ENCODE results near the gene FBXO21. TPM values are rescaled to one million over a fixed set of nuclear protein-coding genes. Genes with fewer than 3 reads are reported as not detected.
A peak's percentile ranks its signal among the peaks of the same experiment; 100 is the strongest.

Gene FBXO21
- total RNA-seq, 1 experiment from 2014 or later, result 37.8 TPM

- TF ChIP-seq REST (IDR thresholded peaks at IDR 0.05; ENCODE audit: insufficient read depth in 1 of 2, low read depth in 2 of 2, low read length in 1 of 2) (no peak), SIN3A (IDR thresholded peaks at IDR 0.05; ENCODE audit: borderline replicate concordance, insufficient read depth, low read depth, low read length) (no peak), CTCF (IDR thresholded peaks at IDR 0.05) (no peak), TCF7L2 (IDR thresholded peaks at IDR 0.05; ENCODE audit: low read depth, low read length) (no peak), POLR2AphosphoS5 (IDR thresholded peaks at IDR 0.05; ENCODE audit: low read depth, low read length) (no peak)
- intact Hi-C loops (cut with micrococcal nuclease; ENCODE audit: unreplicated experiment) (loop anchor here (5.0 kb wide), 2 partner anchors 374 to 644 kb away; no protein-coding TSS in a partner anchor), in situ Hi-C loops (cut with HindIII; ENCODE audit: low pct_unique_long_range_greater_than_20kb, low sequenced_read_pairs) (no loop called here)
- H3K27me3 ChIP-seq (ENCODE audit: control insufficient read depth, insufficient read depth, low read length), result peaks cover 7% of the 10 kb centered on the region; the same call in 1 of the 2 replicates
- DNase-seq (ENCODE audit: low read depth, low spot score) (no peak), ATAC-seq (no peak)
- no peak overlapping the region for H3K4me3 ChIP-seq (ENCODE audit: low read depth in 2 of 2, low read length in 2 of 2)
- H3K27ac ChIP-seq (ENCODE audit: low read length), result no peak overlapping the region
- H3K36me3 ChIP-seq (ENCODE audit: control insufficient read depth, insufficient read depth, low read length), result no peaks in the 10 kb centered on the region
- CTCF ChIA-PET, result interaction anchor here (0.8 to 1.1 kb wide), 2 partner anchors 13 to 644 kb away, joined by 5 read pairs; no protein-coding TSS in a partner anchor
- BruUV-seq (replicated peaks), result no TSS peak
- POLR2A ChIA-PET, result no interaction called here
- no peaks in the 10 kb centered on the region for H3K9me3 ChIP-seq (ENCODE audit: control insufficient read depth, insufficient read depth, low read depth, low read length)
- H3K4me1 ChIP-seq (ENCODE audit: control insufficient read depth, insufficient read depth, low read length), result no peaks in the 10 kb centered on the region
Observed at GRCh38 chr12:117213295-117213808, 23.1 kb upstream of the FBXO21 start.

- in situ Hi-C loops (cut with HindIII; ENCODE audit: low pct_unique_long_range_greater_than_20kb, low sequenced_read_pairs) (no loop called here), intact Hi-C loops (cut with micrococcal nuclease; ENCODE audit: unreplicated experiment) (loop anchor here (1.0 to 5.0 kb wide), 3 partner anchors 375 to 645 kb away; no protein-coding TSS in a partner anchor)
- Histone ChIP-seq H3K27ac (ENCODE audit: low read length) (no peak overlapping the region), H3K9me3 (ENCODE audit: control insufficient read depth, insufficient read depth, low read depth, low read length) (no peaks in the 10 kb centered on the region), H3K27me3 (ENCODE audit: control insufficient read depth, insufficient read depth, low read length) (peaks cover 3% of the 10 kb centered on the region; the same call in 1 of the 2 replicates), H3K4me3 (ENCODE audit: low read depth in 2 of 2, low read length in 2 of 2) (no peak overlapping the region), H3K36me3 (ENCODE audit: control insufficient read depth, insufficient read depth, low read length) (no peaks in the 10 kb centered on the region), H3K4me1 (ENCODE audit: control insufficient read depth, insufficient read depth, low read length) (no peaks in the 10 kb centered on the region)
- TF ChIP-seq CTCF (IDR thresholded peaks at IDR 0.05), result peak; percentile 92
- TF ChIP-seq REST (IDR thresholded peaks at IDR 0.05; ENCODE audit: insufficient read depth in 1 of 2, low read depth in 2 of 2, low read length in 1 of 2), result no peak
- no peak for TF ChIP-seq SIN3A (IDR thresholded peaks at IDR 0.05; ENCODE audit: borderline replicate concordance, insufficient read depth, low read depth, low read length)
- DNase-seq (ENCODE audit: low read depth, low spot score) (peak; percentile 61), ATAC-seq (peak; percentile 93)
- no TSS peak for BruUV-seq (replicated peaks)
- ChIA-PET POLR2A (interaction anchor here (0.6 kb wide), 1 partner anchor 406 kb away, joined by 4 read pairs; no protein-coding TSS in a partner anchor), CTCF (interaction anchor here (0.8 to 1.1 kb wide), 2 partner anchors 644 kb away, joined by 3 to 5 read pairs; no protein-coding TSS in a partner anchor)
Observed at GRCh38 chr12:117212563-117213190, 22.4 kb upstream of the FBXO21 start.
